ENCODE data around the gene GAK. TPM values are rescaled to one million over a fixed set of nuclear protein-coding genes. Genes with fewer than 3 reads are reported as not detected.

GAK gene
- total RNA-seq, 1 donor from 2014 or later, result 191 TPM

GRCh38 chr4:910366-911091 is 21.6 kb downstream of the GAK start:
- intact Hi-C loops (cut with micrococcal nuclease), result no loop called here

GRCh38 chr4:909821-910220 is 22.3 kb downstream of the GAK start:
- intact Hi-C loops (cut with micrococcal nuclease), result no loop called here

- intact Hi-C loops (cut with micrococcal nuclease), result no loop called here
Measured at GRCh38 chr4:909131-909571, 23.0 kb downstream of the GAK start.

- intact Hi-C loops (cut with micrococcal nuclease), result no loop called here
Measured at GRCh38 chr4:907691-908425, 24.3 kb downstream of the GAK start.

- intact Hi-C loops (cut with micrococcal nuclease), result no loop called here
Measured at GRCh38 chr4:907103-907400, 25.1 kb downstream of the GAK start.

- intact Hi-C loops (cut with micrococcal nuclease), result no loop called here
Measured at GRCh38 chr4:906339-907102, 25.6 kb downstream of the GAK start.

GRCh38 chr4:905485-906338 is 26.4 kb downstream of the GAK start:
- intact Hi-C loops (cut with micrococcal nuclease), result no loop called here

GRCh38 chr4:903066-904046 is 28.8 kb downstream of the GAK start:
- intact Hi-C loops (cut with micrococcal nuclease), result no loop called here

- intact Hi-C loops (cut with micrococcal nuclease), result no loop called here
Measured at GRCh38 chr4:901192-901910, 30.8 kb downstream of the GAK start.

GRCh38 chr4:900721-901120 is 31.4 kb downstream of the GAK start:
- intact Hi-C loops (cut with micrococcal nuclease), result no loop called here

GRCh38 chr4:900073-900472 is 32.0 kb downstream of the GAK start:
- intact Hi-C loops (cut with micrococcal nuclease), result no loop called here

- intact Hi-C loops (cut with micrococcal nuclease), result no loop called here
Measured at GRCh38 chr4:899556-899906, 32.6 kb downstream of the GAK start.

GRCh38 chr4:898869-899555 is 33.1 kb downstream of the GAK start:
- intact Hi-C loops (cut with micrococcal nuclease), result no loop called here

GRCh38 chr4:898123-898522 is 34.0 kb downstream of the GAK start:
- intact Hi-C loops (cut with micrococcal nuclease), result no loop called here

- intact Hi-C loops (cut with micrococcal nuclease), result no loop called here
Measured at GRCh38 chr4:896630-897029, 35.5 kb downstream of the GAK start.

GRCh38 chr4:896216-896615 is 35.9 kb downstream of the GAK start:
- intact Hi-C loops (cut with micrococcal nuclease), result no loop called here

- intact Hi-C loops (cut with micrococcal nuclease), result no loop called here
Measured at GRCh38 chr4:895596-895995, 36.5 kb downstream of the GAK start.

- intact Hi-C loops (cut with micrococcal nuclease), result loop anchor here (5.0 kb wide), 1 partner anchor 152 kb away; no protein-coding TSS in a partner anchor
Measured at GRCh38 chr4:893995-894705, 38.0 kb downstream of the GAK start.
